HG03175 (cell line): ENCODE data around the gene CHST5.

Experiments
- ATAC-seq: cut with Tn5 transposase; IDR thresholded peaks from one replicate; pipeline ENCODE4 v1.9.1; 2021; ENCODE audit warnings: mild to moderate bottlenecking, moderate library complexity; ENCODE audit not compliant: unreplicated experiment

The CHST5 gene

GRCh38 chr16:75535901-75536300, at the start of gene CHST5:
Gene CHST5, minus strand, starts transcription at chr16:75536108. Its CDS starts 5,724 bp downstream, at chr16:75530384.
- no peak for ATAC-seq

DNA sequence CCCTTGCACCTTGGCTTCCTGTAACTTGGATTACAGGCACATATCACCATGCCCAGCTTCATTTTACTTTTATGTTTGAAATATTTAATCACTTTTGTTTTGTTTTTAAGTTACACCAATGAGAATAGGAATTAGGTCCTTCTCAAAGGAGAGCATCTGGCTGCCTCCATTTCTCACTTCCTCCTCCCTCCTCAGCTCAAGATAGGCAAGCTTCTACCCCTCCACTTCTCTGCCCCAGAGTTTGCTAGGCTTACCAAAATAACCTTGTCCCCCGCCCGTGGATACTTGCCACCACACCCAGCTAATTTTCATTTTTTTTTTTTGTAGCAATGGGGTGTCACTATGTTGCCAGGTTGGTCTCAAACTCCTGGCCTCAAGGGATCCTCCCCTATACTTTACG, 48.2 kb upstream of the CHST5 start:
- ATAC-seq, result peak; percentile 53

DNA sequence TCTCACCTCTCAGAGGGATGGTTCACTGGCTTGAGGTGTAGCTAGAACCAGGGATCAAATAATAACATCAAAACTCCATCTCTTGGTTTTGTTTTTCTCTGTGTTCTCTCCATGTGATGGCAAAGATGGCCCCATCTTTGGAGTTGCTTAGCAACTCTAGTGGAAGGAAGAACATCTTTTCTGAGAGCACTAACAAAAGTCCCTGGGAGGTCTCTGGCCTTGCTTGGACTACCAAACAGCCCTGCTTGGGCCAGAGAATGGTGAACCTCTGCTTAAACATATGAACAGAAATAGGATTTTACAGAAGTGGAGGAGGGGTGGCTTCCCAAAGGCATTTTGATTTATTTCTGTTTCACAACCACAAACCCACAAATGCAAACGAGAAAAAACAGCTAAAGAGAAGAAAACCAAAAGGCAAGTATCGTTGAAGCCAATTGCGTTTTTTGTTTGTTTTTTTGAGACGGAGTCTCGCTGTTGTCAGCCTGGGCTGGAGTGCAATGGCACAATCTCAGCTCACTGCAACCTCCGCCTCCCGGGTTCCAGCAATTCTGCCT, 43.5 kb upstream of the CHST5 start:
- ATAC-seq, result peak; percentile 52

DNA sequence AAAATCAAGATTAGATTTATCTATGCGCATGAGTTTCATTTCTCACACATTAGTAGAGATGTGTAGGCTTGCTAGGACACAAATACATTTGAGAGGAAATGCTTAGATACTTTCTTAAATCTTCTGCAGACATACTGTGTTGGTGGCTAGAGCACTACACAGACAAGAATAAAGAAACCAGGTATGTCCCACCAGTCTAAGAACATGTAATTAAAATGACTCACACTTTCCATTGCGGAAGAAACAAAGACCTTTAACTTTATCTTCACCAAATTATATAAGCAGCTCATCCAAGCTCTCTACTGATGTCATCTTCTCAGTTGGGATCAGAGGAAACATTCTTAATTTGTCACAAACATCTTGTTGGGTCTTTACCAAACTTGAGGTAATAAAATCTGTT, 42.8 kb upstream of the CHST5 start:
- ATAC-seq, result no peak

DNA sequence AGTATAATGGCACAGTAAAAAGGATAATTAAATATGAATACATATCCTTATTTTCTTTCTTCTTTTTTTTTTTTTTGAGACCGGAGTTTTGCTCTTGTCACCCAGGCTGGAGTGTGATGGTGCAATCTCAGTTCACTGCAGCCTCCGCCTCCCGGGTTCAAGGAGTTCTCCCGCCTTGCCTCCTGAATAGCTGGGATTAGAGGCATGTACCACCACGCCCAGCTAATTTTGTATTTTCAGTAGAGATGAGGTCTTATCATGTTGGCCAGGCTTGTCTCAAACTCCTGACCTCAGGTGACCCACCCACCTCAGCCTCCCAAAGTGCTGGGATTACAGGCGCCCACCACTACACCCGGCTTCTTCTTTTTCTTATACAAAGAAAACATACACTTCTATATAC, 42.3 kb upstream of the CHST5 start:
- ATAC-seq, result no peak

- ATAC-seq, result peak; percentile 58
Observed at GRCh38 chr16:75576384-75576811, 40.5 kb upstream of the CHST5 start.

DNA sequence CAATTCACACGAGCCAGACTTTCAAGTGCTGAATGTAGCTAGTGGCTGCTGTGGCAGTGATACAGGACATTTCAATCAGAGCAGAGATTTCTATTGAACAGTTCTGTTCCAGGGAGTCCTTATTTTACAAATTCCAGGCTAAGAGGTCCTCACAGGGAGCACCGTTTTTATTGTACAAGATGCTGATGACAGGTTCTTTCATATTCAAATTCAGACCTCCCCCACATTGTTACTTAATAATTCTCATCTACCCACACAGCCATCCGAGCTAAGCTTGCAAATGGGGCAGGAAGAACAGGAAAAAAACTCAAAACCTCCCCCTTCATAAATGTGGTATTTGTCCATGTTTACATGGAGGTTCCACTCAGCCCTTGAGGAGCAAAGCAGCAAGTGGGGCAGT, 40.0 kb upstream of the CHST5 start:
- ATAC-seq, result no peak

DNA sequence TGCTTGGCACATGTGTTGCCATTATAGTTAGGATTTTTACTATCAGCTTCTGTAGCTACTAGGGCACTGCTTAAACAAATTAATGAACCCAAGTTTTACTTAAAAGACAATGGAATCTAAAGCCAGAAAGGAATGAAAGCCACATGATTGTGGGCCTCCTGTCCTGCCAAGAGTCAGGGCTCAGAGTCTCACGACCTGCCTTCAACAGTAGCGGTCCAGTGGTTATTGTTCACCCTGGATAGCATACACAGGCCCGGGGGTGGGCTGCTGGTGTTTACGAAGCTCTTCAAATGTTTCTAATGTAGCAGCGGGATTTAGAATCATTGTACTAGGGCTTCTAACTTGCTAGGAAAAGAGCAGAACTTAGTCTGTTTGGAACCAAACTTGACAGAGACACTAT, 38.0 kb upstream of the CHST5 start:
- ATAC-seq, result no peak

DNA sequence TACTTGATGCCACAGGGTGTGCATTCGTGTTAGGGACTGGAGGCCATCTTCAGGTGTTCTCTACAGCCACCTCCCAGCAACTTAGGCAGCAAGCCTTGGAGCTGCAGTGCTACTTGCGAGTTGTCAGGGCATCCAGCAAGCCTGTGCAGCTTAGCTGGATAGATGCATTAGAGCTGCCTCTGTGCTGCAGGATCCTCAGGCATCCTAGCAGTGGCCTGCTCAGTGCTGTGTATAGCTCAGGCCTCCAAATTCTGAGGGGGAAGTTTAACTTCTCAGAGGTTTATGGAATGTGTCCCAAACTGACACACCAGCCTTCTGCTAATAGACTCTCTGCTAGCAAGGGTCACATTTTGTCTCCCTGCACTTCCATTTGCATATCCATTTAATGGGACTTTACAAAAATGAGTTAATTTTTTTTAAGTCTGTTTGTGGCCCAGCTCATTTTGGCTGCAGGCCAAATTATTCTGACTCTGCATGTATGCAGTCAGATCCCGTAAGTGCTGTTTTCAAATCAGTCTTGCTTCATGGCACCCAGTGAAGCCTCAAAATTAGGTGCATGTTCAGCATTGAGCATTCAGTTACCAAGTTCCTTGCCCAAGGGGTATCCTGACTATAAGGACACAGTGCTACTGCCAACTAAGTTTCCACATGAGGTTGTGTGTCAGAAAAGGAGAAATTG, 37.1 kb upstream of the CHST5 start:
- no peak for ATAC-seq

- no peak for ATAC-seq
Observed at GRCh38 chr16:75570396-75571065, 34.6 kb upstream of the CHST5 start.

DNA sequence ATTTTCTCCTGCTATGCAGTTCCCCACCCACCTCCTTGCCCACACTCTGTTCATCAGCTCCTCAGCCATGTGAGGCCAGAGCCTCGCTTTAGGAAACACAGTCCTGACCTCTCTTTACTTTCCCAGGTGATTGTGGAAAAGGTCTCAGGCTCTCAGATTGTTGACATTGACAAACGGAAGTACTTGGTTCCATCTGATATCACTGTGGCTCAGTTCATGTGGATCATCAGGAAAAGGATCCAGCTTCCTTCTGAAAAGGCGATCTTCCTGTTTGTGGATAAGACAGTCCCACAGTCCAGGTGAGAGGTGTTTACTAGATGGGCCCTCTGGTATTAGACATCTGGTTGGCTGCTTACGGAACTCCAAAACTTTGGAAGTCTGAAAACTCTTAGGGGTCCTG, 32.0 kb upstream of the CHST5 start:
- ATAC-seq, result no peak

- ATAC-seq, result peak; percentile 8
Observed at GRCh38 chr16:75566758-75567255, 30.9 kb upstream of the CHST5 start.

DNA sequence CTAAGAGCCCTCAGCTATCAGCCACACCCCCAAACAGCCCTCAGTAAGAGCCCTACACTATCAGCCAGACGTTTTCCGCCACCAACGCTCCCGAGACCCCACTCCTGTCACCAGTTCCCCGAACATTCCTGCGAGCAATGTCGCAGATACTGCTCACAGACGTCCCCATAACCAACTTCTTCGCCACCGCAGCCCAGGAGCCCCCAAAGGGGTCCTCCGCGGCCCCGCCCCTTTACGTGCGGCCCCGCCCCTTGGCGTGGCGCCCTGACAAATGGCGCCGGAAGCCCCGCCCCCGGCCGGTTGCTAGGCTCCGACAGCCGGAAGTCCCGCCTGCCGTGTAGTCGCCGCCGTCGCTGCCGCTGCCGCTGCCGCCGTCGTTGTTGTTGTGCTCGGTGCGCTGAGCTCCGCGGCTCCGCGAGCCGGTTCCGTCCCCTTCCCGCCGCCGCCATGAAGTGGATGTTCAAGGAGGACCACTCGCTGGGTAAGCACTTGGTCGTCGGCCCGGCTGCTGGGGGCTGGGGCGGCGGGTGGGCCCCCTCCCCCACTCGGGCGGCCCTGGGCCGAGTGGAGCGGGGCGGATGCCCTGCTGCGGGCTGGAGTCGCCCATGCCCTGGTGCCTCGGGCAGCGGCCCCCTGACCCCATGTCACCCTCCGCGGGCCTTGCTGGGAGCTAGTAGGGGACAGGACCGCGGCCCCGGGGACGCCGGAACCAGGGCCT, 30.3 kb upstream of the CHST5 start, which contains the start of gene GABARAPL2:
Gene GABARAPL2 (plus strand): TSS at position 340 of the 718 bp plus-strand sequence. CDS start 108 bp downstream, at position 448.
- peak; percentile 75 for ATAC-seq

DNA sequence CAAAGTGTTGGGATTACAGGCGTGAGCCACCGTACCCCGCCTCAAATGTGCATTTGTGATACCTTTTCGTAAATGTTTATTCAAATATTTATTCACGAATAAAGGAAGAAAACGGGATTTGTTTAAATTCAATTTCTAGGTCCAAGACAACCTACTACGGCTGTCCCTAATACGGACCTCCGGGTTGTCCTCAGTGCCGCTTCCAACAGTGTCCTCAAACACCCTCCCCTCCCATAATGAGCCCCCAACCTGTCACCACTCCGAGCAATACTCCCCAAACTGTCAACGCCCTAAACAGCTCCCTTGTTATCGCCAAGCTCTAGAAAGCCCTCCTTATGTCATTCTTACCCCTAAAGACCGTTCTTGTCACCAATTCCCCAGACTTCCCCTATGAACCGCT, 29.7 kb upstream of the CHST5 start:
- ATAC-seq, result peak; percentile 4

GRCh38 chr16:75559564-75560372, 23.9 kb upstream of the CHST5 start:
- no peak for ATAC-seq

GRCh38 chr16:75558846-75559401, 23.0 kb upstream of the CHST5 start:
- ATAC-seq, result no peak

GRCh38 chr16:75556431-75556950, 20.6 kb upstream of the CHST5 start:
- ATAC-seq, result no peak

- peak; percentile 94 for ATAC-seq
Observed at GRCh38 chr16:75555707-75556430, 20.0 kb upstream of the CHST5 start, which contains the start of gene TMEM231. Gene TMEM231, minus strand, starts transcription at chr16:75556252. Its CDS starts 43 bp downstream, at chr16:75556209.

- peak; percentile 33 for ATAC-seq
Observed at GRCh38 chr16:75555213-75555706, 19.4 kb upstream of the CHST5 start.
